HepG2 (cell line): ENCODE data around the gene YY1. TPM values are rescaled to one million over a fixed set of nuclear protein-coding genes. Genes with fewer than 3 reads are reported as not detected.

Experiments
- CENPT ChIP-seq: sonication (generic); formaldehyde crosslinking; IDR thresholded peaks from 2 replicates; pipeline ENCODE4 v1.8.0; 2022; ENCODE audit warnings: low read depth, mild to moderate bottlenecking, moderate library complexity, missing genetic modification reagents
- DR1 ChIP-seq: sonication (generic); formaldehyde crosslinking; IDR thresholded peaks from 2 replicates; pipeline ENCODE4 v1.8.0; 2021; ENCODE audit warnings: mild to moderate bottlenecking, missing genetic modification reagents, inconsistent platforms
- HNRNPK ChIP-seq: fragments of 200-400 bp; formaldehyde crosslinking; IDR thresholded peaks from 2 replicates; pipeline ENCODE4 v1.6.1; 2018; ENCODE audit warnings: low read length, low read depth, moderate library complexity, mild to moderate bottlenecking; ENCODE audit not compliant: poor library complexity, severe bottlenecking
- IRF2 ChIP-seq: IDR thresholded peaks from 2 replicates; pipeline ENCODE4 v1.6.1; 2018; ENCODE audit warnings: missing genetic modification reagents, missing compliant biosample characterization
- IRX3 ChIP-seq: sonication (generic); formaldehyde crosslinking; IDR thresholded peaks from 2 replicates; pipeline ENCODE4 v1.8.1; 2023; ENCODE audit warnings: mild to moderate bottlenecking, low read depth, missing genetic modification reagents, borderline replicate concordance
- MZF1 ChIP-seq: sonication (generic); formaldehyde crosslinking; IDR thresholded peaks from 2 replicates; pipeline ENCODE4 v1.8.1; 2023; ENCODE audit warnings: mild to moderate bottlenecking, missing genetic modification reagents, borderline replicate concordance
- RARA ChIP-seq: IDR thresholded peaks from 2 replicates; pipeline ENCODE4 v1.6.1; 2016; ENCODE audit warnings: missing genetic modification reagents, missing compliant biosample characterization
- SKIL ChIP-seq: sonication (generic); formaldehyde crosslinking; IDR thresholded peaks from 2 replicates; pipeline ENCODE4 v1.8.0; 2022; ENCODE audit warnings: missing genetic modification reagents, mild to moderate bottlenecking, moderate library complexity, borderline replicate concordance
- SP1 ChIP-seq, 2 experiments: fragments of 450-650 bp in 1 of 2; sonication (generic) in 1 of 2; formaldehyde crosslinking in 1 of 2; IDR thresholded peaks; 2 replicates each; pipeline versions ENCODE4 v1.4.0 to v1.6.1; 2016 to 2020; ENCODE audit warnings: missing genetic modification reagents in 1 of 2
- TGIF2 ChIP-seq: IDR thresholded peaks from 2 replicates; pipeline ENCODE4 v1.6.1; 2016; ENCODE audit warnings: control low read depth, missing compliant biosample characterization
- ZMAT3 ChIP-seq: sonication (generic); formaldehyde crosslinking; conservative IDR thresholded peaks from 2 replicates; pipeline ENCODE4 v1.7.0; 2021; ENCODE audit warnings: missing genetic modification reagents
- ZNF232 ChIP-seq: sonication (generic); formaldehyde crosslinking; IDR thresholded peaks from 2 replicates; pipeline ENCODE4 v1.4.0; 2020; ENCODE audit warnings: missing genetic modification reagents, borderline replicate concordance
- ZNF333 ChIP-seq: sonication (generic); formaldehyde crosslinking; IDR thresholded peaks from 2 replicates; pipeline ENCODE4 v1.4.0; 2020; ENCODE audit warnings: mild to moderate bottlenecking, missing genetic modification reagents, borderline replicate concordance
- polyA plus RNA-seq, 8 experiments: library from polyadenylated mRNA; depleted of rRNA in 3 of 8; stranded (reverse) in 7 of 8; unstranded in 1 of 8; fragments of >200 nt; fragmentation: Illumina TruSeq in 4 of 8; extraction: Trizol in 4 of 8; gene quantifications; 2 replicates each; pipeline versions ENCODE4 v1.2.1 to v1.2.3, GENCODE V29; 2011 to 2016; ENCODE audit warnings: low read depth in 4 of 8, missing spikeins in 1 of 8, mixed read lengths in 1 of 8; ENCODE audit not compliant: insufficient read depth in 1 of 8
- total RNA-seq, 5 experiments: library from RNA; depleted of rRNA; stranded (reverse); fragments of >200 nt; fragmentation: Illumina TruSeq; extraction: Trizol; gene quantifications; 2 replicates each; pipeline ENCODE4 v1.2.3, GENCODE V29; 2016; ENCODE audit warnings: low read depth in 1 of 5
- TF ChIP-seq, protein P1 (sequence below): sonication (generic); formaldehyde crosslinking; IDR thresholded peaks from 2 replicates; pipeline ENCODE4 v1.5.0; 2020; ENCODE audit warnings: missing genetic modification reagents
- TF ChIP-seq, protein P2 (sequence below): sonication (generic); formaldehyde crosslinking; IDR thresholded peaks from 2 replicates; pipeline ENCODE4 v1.4.0; 2020; ENCODE audit warnings: missing genetic modification reagents
- TF ChIP-seq, protein P3 (sequence below): sonication (generic); formaldehyde crosslinking; IDR thresholded peaks from 2 replicates; pipeline ENCODE4 v1.5.0; 2020; ENCODE audit warnings: missing genetic modification reagents
- TF ChIP-seq, protein P4 (sequence below): IDR thresholded peaks from 2 replicates; pipeline ENCODE4 v1.6.1; 2016

Gene YY1
- total and polyA plus RNA-seq, 2 of the 13 experiments (the other 11 are each of a cell fraction or from before 2014, with no cell fraction given): 29.4 to 68.1 TPM

DNA sequence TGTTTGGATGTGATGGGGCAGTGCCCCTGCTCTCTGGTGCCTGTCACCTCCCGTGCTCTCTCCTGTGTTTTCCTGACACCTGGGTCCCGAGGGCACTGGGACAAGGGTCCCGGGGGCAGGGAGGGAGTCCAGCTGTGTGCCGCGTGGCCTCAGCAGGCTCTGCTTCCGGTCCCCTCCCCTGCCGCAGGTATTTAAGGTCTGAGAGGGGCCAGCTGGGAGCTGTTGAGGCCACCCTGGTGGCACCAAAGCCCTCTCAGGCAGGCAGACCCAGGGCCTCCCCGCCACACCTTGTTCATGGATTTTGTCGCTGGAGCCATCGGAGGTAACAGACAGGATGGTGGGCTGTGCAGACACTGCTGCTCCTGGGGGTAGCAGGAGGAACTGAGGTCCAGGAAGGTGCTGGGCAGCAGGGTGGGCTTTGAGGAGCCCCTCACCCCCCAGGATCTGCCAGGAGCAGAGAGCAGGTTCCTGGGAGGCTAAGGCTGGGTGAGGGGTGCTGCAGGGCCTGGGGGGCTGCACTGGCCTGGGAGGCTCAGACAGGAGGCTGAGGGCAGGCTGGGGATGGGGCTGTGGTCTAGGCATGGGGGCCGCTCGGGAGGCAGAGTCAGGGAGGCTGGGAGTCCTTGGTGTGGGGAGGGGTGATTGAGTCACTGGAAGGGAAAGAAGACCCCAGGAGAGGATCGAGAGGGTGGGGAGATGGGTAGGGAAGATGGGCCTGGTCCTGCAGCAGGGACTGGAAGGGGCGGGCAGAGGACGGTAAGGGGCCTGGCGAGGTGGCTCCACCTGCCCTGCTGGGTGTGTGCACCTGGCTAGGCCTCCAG is 84.4 kb downstream of the YY1 start, which contains the start of gene SLC25A47 (continued):
- TF ChIP-seq IRX3 (CRISPR knock-in tag) (no peak), SP1 (IDR thresholded peaks at IDR 0.05) (no peak), SP1 (CRISPR knock-in tag; IDR thresholded peaks at IDR 0.05) (no peak), MZF1 (CRISPR knock-in tag) (no peak), ZMAT3 (CRISPR knock-in tag) (no peak), HNRNPK (no peak), DR1 (CRISPR knock-in tag) (no peak), RARA (CRISPR knock-in tag) (peak; percentile 95), ZNF232 (CRISPR knock-in tag) (no peak), IRF2 (CRISPR knock-in tag) (no peak), TGIF2 (CRISPR knock-in tag) (no peak), CENPT (CRISPR knock-in tag) (no peak), SKIL (CRISPR knock-in tag) (peak; percentile 32; the same call in 1 of the 2 replicates), ZNF333 (no peak)
- TF ChIP-seq, protein P1, sequence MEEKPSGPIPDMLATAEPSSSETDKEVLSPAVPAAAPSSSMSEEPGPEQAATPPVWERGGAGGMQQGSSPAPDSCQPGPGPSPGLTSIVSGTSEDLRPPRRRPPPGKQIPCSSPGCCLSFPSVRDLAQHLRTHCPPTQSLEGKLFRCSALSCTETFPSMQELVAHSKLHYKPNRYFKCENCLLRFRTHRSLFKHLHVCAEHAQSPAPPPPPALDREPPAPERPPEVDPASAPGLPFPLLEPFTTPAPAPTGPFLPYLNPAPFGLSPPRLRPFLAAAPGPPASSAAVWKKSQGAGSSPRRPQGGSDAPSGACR: peak; percentile 82
- TF ChIP-seq, protein P2, sequence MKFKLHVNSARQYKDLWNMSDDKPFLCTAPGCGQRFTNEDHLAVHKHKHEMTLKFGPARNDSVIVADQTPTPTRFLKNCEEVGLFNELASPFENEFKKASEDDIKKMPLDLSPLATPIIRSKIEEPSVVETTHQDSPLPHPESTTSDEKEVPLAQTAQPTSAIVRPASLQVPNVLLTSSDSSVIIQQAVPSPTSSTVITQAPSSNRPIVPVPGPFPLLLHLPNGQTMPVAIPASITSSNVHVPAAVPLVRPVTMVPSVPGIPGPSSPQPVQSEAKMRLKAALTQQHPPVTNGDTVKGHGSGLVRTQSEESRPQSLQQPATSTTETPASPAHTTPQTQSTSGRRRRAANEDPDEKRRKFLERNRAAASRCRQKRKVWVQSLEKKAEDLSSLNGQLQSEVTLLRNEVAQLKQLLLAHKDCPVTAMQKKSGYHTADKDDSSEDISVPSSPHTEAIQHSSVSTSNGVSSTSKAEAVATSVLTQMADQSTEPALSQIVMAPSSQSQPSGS (CRISPR knock-in tag): no peak
- TF ChIP-seq, protein P3, sequence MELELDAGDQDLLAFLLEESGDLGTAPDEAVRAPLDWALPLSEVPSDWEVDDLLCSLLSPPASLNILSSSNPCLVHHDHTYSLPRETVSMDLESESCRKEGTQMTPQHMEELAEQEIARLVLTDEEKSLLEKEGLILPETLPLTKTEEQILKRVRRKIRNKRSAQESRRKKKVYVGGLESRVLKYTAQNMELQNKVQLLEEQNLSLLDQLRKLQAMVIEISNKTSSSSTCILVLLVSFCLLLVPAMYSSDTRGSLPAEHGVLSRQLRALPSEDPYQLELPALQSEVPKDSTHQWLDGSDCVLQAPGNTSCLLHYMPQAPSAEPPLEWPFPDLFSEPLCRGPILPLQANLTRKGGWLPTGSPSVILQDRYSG: no peak
- TF ChIP-seq, protein P4, sequence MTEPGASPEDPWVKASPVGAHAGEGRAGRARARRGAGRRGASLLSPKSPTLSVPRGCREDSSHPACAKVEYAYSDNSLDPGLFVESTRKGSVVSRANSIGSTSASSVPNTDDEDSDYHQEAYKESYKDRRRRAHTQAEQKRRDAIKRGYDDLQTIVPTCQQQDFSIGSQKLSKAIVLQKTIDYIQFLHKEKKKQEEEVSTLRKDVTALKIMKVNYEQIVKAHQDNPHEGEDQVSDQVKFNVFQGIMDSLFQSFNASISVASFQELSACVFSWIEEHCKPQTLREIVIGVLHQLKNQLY (CRISPR knock-in tag): peak; percentile 89; the same call in 1 of the 2 replicates
